NCI-H345 treated with DMSO at 0.1 percent for 48 hours (cell line): ENCODE measurements around the gene ANKRD12.

ENCODE experiments used
- DNase-seq: peaks from one replicate; lab custom pipeline; 2025; ENCODE audit not compliant: unreplicated experiment; lab: John Stamatoyannopoulos, UW

ANKRD12 gene

DNA sequence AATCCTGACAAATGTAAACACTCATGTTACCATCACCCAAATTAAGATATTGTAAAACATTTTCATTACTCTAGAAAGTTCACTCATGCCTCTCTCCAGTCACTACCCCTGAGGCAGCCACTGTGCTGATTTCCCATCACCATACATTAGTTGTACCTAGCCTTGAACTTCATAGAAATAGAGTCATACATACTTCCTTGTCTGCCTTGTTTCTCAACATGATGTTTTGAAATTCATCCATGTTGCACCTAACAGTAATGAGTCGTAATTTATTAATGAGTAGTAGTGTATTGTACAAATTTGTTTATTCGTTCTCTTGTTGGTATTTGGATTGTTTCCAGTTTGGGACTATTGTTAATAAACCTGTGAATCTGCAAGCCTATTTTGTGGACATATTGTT lies 149.0 kb downstream of the ANKRD12 start:
- no peak for DNase-seq

DNA sequence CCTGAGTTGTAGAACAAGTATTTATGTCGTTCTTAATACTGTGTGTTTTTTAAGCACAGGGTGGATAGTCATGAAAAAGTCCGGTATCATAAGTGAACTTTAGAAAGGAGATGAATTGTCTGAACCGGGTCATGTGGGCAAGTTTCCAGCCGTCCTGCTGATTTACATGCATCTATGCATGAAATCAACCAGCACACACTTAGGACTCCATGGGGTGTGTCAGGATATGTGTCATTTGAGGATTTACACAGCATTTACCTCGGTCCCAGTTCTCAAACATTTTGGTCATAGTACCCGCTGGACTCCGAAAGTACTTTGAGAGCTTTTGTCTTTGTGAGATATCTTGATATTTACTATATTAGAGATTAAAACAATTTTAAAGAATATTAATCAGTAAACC lies 150.5 kb downstream of the ANKRD12 start:
- DNase-seq, result peak; percentile 41

DNA sequence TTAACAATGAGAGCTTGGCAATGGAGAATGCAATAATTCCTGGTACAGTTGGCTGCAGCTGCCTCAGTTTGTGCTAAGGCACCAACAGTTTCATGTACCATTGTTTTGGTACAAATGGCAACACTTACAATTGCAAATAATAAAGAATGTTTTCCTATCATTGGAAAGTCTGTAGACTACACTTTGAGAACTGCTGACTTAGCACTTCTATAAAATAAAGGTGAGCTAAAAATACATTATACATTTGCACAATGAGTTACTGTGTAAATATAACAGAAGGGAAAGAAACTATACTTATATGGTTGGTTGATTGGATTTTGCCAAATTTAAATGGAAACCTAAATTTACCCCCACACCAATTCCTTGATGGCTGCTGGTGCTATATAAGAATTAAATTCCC lies 153.1 kb downstream of the ANKRD12 start:
- DNase-seq, result no peak

DNA sequence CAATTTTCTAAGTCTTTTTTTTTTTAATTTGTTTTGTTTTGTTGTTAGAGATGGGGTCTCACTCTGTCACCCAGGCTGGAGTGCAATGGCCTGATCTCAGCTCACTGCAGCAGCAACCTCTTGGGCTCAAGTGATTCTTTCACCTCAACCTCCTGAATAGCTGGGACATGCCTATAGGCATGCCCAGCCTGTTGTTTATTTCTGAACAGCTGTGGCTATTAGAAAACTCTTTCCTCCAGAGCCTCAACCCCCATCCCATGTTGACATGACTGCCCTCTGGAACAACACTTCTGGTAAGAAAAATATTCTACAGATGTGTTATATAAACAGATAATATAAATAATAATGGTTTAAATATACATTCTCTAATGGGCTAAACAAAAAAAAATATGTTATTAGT lies 153.6 kb downstream of the ANKRD12 start:
- DNase-seq, result no peak

DNA sequence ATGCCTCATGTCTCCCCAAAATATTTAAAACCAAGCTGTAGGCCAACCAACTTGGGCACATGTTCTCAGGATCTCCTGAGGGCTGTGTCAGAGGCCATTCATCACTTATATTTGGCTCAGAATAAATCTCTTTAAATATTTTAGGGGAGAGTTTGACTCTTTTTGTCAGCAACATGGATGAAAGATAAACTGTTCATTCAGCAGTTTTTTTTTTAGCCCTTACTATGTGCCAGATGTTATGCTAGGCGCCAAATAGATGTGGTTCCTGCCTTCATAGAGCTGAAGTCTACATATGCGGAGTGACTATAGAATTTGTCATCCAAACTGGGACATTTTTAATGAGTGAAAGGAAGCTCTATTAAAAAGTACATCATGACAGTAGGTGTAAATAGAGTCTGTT lies 155.5 kb downstream of the ANKRD12 start:
- DNase-seq, result no peak

DNA sequence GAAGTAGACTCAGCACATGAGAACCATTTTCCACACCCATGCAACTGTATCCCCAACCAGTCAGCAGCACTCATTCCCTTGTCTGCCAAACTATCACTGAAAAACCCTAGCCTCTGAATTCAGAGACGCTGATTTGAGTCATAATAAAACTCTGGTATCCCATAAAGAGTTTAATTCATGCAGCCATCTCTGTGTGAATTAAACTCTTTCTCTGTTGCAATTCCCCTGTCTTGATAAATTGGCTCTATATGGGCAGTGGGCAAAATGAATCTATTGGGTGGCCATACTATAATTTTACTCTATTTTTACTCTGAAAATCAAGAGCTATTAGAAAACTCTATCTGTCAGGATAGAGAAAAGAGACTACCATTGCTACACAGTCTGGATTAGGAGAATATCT lies 157.4 kb downstream of the ANKRD12 start:
- DNase-seq, result no peak

DNA sequence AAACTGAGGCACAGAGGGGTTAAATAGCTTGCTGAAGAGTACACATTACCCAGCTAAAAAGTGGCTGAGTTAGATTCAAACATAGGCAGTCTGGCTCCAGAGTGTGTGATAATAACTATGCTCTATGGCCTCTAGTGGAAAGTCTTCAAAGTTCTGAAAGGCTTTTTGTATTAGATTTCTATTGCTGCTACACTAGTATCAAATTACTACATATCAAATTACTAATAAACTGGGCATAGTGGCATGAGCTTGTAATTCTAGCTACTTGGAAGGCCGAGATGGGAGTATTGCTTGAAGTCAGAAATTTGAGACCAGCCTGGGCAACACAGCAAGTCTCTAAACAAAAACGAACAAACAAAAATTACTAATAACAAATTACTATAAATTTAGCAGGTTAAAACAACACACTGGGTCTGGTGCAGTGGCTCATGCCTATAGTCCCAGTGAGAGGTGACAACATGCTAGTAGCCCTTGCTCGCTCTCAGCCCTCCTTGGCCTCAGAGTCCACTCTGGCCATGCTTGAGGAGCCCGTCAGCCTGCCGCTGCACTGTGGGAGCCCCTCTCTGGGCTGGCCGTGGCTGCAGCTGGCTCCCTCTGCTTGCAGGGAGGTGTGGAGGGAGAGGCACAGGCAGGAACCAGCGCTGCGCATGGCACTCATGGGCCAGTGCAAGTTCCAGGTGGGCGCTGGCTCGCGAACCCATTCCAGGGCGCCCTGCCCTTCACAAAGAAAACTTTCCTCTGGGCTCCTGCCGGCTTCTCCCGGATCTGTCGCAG lies 159.8 kb downstream of the ANKRD12 start:
- DNase-seq, result no peak

DNA sequence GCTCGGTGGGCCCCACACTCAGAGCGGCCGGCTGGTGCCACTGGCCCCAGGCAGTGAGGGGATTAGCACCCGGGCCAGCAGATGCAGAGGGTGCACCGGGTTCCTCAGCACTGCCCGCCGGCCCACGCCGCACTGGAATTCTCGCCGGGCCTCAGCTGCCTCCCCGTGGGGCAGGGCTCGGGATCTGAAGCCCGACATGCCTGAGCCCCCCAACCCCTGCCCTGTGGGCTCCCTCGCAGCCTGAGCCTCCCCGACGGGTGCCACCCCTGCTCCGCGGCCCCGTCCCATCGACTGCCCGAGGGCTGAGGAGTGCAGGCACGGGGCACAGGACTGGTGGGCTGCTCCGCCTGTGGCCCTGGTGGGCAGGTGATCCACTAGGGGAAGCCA lies 160.4 kb downstream of the ANKRD12 start:
- DNase-seq, result no peak

DNA sequence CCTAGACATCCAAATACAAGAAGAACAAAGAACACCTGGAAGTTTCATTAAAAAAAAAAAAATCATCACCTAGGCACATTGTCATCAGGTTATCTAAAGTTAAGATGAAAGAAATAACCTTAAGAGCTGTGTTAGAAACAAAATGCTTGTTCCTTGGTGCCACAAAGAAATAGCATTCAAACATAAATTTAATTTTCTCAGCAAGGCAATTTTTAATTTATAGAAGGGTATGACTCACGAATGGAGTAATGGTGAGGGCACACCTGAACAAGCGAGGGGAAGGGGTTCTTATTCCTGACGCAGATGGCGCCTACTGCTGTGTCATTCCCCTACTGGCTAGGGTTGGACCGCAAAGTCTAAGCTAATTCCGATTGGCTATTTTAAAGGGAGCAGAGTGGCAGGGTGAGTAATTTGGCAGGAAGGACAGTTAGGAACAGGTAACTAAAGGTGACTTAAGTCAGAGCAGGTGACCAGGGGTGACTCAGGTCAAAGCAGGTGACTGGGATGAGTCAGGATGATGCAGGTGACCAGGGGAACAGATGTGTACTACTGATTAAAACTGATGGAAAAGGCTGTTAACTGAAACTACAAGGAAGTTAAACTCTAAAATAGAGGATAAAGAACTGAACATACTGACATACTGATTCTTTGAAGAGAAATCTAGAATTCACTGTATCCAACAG lies 167.9 kb downstream of the ANKRD12 start:
- DNase-seq, result no peak

DNA sequence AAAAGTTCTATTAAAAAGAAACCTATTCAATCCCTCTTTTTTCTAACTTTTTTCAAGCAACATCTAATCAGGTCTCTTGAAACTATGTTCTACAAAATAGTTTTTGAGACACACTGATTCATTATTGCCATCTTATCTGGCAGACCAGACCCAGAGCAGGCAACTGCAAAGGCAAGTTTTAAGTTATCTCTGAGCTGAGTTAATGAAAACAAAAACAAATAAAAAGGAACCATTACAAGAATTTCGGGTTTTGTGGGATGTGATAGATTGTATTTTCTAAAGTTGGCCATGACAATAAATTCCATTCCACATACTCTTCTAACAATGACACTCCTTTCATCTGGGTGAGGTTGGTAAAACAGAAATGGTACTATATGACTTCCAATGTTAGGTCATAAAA lies 182.8 kb downstream of the ANKRD12 start:
- DNase-seq, result no peak

DNA sequence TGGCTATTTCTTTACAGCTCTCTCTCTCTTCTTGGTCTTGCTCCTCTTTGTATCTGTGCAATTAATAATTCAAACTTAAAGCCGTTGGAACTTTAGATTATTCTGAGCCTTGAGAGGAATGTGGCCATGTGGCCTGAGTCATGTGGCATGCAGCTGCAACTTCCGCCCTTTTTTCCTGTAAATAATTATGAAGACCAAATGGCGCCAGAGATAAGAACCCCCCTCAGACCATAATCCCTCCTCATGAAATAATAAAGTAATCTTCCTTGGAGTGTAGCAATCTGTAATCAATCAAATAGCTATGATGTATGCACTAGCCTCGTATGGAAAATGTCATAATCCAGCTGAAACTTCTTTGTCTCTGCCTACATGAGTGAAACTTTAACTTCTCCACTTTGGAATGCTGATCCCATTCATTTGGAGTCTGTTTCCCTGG lies 184.5 kb downstream of the ANKRD12 start:
- no peak for DNase-seq

DNA sequence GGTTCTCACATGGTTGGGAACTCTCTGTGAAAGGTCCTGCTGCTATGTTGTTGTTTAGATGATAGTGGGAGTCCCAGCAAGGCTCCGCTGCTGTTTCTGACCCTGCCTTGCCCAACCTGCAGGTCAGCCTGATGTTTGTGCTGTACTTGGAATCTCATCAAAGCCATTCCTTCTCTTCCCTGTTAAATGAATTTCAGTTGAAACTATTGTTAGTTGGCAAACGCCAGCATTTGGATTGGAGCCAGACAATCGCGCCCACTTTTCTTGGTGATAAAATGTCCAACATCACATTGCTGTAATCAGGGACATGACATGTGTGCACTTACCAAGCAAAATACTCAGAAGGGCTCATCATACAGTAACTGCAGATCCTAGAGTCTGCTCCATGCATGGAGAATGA lies 185.2 kb downstream of the ANKRD12 start:
- no peak for DNase-seq

DNA sequence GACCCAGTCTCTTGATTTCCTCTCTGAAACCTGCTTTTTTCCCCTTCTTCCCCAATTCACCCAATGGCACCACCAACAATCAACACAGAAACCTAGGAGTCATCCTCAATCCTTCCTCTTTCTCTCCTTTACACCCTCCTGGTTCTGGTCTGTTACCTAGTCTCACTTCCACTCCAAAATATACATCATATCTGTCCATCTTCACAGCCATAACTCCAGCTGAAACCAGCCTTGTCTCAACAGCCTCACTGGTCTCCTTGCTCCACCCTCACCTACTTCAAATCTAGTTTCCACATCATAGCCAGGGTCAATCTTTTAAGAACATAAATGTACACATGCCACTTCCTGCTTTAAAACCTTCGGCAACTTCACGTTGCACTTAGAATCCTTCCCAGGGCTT lies 186.2 kb downstream of the ANKRD12 start:
- no peak for DNase-seq

DNA sequence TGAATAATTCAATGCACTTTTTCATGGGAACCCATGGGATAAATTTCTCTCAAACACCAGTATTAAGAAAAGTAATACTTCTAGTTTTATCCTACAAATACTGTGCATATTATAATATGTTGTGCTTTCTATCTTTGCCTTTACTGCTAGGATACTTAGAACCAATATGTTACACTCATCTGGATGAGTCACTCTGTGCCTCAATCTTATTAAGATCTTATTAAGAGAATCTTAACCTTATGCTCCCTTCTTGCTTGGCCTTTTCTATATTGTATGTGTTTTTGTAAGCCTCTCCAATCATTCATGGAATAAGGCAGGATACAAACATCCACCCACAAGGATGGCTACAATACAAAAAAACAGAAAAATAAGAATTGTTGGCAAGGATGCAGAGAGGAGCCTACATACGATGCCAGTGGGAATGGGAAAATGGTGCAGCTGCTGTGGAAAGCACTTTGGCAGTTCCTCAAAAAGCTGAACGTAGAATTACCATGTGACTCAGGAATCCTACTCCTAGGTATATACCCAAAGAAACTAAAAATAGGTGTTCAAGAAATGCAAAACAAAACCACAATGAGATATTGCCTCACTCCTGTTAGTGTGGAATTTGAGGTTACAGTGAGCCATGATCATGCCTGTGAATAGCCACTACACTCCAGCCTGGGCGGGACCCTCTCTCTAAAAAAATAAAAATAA lies 187.3 kb downstream of the ANKRD12 start:
- DNase-seq, result no peak

DNA sequence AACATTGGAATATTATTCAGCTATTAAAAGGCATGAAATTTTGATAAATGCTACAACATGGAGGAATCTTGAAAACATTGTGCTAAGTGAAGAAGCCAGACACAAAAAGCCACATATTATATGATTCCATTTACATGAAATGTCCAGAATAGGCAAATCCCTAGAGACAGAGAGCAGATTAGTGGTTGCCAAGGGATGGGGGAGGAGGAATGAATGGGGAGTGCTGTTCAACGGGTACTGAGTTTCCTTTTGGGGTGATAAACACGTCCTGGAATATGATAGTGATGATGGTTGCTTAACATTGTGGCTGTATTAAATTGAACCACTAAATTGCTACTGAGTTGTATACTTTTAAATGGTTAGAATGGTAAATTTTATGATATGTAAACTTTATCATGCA lies 189.1 kb downstream of the ANKRD12 start:
- no peak for DNase-seq

DNA sequence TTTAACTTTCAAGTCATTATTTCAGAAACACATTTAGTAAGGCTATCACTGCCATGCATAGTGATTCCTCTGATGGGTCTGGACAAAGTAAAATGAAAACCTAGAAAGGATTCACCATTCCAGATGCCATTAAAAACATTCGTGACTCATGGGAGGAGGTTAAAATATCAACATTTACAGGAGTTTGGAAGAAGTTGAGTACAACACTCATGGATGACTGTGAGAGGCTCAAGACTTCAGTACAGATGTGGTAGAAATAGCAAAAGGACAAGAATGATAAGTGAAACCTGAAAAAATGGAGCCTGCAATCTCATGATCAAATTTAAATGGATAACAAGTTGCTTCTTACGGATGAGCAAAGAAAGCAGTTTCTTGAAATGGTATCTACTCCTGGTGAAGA lies 192.2 kb downstream of the ANKRD12 start:
- DNase-seq, result no peak

DNA sequence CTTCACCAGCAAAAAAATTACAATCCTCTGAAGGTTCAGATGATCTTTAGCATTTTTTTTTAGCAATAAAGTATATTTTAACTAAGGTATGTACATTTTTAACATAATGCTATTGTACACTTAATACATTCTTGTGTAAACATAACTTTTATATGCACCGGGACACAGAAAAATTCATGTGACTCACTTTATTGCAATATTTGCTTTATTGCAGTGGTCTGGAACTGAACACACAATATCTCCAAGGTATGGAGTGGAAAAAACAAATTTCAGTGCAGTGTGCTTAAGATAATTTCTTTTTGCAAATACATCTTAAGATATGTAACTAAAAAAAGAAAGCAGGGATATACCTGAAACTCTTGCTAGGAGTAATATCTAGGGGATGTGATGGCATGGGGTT lies 192.9 kb downstream of the ANKRD12 start:
- no peak for DNase-seq

DNA sequence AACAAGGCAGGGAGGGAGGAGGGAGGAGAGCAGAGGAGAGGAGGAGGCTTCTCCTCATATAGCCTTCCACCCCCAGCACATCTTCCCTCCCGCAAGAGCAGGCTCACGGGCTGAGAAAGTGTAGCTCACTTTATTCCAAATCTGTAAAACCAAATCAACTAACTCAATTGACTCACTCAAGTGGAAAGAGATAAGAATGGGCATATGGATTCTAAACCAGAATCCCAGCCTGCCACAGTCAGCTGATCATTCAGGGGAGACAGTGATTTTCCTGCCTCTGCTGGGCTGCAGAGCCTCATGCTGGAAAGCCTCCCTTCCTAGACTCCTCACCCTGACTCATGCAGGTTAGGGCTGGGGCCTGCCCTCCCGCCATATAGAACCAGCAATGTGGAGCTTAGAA lies 193.8 kb downstream of the ANKRD12 start:
- no peak for DNase-seq

DNA sequence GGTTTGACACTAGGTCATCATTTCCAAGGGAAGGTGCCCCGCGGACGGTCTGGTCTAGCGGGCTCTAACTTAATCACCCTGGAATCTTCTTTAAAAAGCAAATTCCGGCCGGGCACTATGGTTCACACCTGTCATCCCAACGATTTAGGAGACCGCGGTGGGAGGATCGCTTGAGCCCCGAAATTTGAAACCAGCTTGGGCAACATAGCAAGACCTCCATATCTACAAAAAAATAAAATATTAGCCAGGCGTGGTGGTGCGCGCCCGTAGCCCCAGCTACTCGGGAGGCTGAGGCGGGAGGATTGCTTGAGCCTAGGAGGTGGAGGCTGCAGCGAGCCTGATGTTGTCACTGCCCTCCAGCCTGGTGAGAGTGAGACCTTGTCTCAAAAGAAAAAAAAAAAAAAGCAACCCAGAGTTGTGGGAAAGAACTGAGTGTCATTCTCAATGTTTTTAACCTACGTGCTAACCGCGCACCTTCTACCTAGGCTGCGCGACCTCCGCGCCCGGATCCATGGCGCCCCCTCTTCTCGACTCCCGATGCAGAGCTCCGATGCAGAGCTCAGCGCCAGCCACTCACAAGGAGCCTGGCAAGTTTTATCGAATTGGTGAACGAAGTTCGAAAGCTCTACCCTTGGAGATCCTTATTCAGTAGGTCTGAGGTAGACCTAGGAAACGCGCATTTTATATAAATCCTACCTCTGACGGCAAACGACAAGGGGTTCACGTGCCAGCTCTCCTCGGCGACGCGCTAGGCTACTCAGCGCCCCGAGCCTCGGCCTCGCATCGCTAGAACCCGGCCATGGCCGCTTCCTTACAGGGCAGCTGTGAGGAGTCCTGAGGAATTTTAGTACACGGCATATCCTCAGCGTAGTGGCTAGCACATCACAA lies 197.1 kb downstream of the ANKRD12 start:
- no peak for DNase-seq

DNA sequence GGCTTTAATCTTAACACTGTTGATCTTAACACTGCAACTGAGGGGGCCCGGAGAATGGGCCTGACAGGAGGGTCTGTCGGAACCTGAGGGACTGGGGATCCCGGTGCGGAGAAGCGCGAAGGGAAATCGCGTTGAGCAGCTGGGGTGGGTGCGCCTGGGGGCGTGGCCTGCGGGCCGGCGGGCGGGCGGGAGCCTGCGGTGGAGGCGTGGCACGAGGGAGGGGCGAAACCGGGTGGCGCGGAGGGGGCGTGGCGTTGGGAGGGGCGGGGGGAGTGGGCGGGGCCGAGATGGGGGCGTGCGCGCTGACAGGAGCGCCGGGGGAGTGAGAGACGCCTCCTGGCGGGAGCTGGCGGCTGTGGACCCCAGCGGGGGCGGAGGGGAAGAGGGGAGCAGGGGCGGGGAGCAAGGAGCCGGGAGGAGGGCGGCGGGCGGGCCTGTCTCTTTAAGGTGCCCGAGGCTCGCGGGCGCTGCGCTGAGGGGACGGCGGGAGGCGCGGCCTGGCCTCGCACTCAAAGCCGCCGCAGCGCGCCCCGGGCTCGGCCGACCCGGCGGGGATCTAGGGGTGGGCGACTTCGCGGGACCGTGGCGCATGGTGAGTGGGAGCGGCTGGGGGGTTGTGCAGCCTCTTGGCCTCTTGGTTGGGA lies 197.9 kb downstream of the ANKRD12 start, which contains the start of gene TWSG1:
TWSG1 (plus strand) TSS at position 445 of the 644 bp plus-strand sequence. CDS start 2,457 bp downstream, outside the sequence.
- DNase-seq, result peak; percentile 54
